ENCODE measurements around the gene KANK2. TPM values are rescaled to one million over a fixed set of nuclear protein-coding genes. Genes with fewer than 3 reads are reported as not detected.

Gene KANK2
- total and polyA plus RNA-seq, 2 of the 13 experiments (the other 11 are each of a cell fraction or from before 2014, with no cell fraction given): 5.7 to 12.9 TPM

DNA sequence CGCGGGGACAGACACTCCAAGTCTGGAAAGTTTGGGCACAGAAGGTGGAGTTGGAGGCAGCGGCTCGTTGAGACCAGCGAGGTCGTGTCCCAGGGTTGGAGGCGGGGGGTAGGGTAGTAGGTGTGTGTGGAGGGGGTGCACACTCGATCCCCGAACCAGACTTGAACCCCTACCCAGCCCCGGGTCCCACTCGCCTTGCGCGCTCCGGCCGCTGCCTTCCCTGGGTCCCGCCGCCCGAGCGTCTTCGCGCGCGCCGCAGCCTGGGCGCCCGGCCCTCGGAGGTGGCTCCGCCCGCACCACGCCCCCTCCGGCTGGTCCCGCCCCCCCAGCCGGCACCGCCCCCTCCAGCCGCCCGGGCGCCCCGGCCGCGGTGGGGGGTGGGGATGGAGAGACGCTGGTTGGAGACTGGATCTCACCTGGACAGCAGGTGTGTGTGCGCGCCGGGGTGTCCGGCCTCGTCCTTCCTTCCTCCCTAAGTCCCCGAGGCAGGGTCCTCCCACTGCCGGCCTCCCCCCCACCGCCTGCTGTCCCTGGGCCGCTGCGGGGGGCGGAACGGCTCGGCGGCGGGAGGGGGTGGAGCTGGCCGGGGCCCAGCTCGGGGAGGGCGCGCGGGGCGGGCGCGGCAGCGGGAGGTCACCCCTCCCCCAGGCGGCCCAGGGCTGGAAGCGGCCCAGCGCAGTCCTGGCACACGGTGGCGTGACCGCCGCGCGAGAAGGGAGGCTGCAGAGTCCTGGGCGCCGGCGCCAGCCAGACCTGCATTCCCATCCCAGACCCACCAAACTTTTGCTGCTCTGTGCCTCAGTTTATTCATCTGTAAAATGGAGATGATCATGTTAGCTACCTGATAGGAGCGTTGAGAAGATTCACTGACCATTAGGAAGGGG is at the start of gene KANK2 (continued):
- peak; percentile 47; the same call in 1 of the 2 replicates for TF ChIP-seq BHLHE40 (IDR thresholded peaks at IDR 0.05; ENCODE audit: low read length)
- TF ChIP-seq NFE2 (CRISPR knock-in tag; IDR thresholded peaks at IDR 0.05): no peak
- TF ChIP-seq KAT2B (IDR thresholded peaks at IDR 0.05; ENCODE audit: borderline replicate concordance, low read depth, low read length): no peak
- TF ChIP-seq, protein P1, sequence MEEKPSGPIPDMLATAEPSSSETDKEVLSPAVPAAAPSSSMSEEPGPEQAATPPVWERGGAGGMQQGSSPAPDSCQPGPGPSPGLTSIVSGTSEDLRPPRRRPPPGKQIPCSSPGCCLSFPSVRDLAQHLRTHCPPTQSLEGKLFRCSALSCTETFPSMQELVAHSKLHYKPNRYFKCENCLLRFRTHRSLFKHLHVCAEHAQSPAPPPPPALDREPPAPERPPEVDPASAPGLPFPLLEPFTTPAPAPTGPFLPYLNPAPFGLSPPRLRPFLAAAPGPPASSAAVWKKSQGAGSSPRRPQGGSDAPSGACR (CRISPR knock-in tag; IDR thresholded peaks at IDR 0.05): 0 out of 2 replicates have a peak, but pooled peaks have one; percentile 37
- TF ChIP-seq ZKSCAN8 (CRISPR knock-in tag; IDR thresholded peaks at IDR 0.05; ENCODE audit: borderline replicate concordance): peak; percentile 24; the same call in 1 of the 2 replicates
- 0 out of 2 replicates have a peak, but pooled peaks have one; percentile 53 for TF ChIP-seq NFKBIZ (CRISPR knock-in tag; IDR thresholded peaks at IDR 0.05)
- peak; percentile 93 for TF ChIP-seq ZNF263 (CRISPR knock-in tag; IDR thresholded peaks at IDR 0.05)
- TF ChIP-seq, protein P2, sequence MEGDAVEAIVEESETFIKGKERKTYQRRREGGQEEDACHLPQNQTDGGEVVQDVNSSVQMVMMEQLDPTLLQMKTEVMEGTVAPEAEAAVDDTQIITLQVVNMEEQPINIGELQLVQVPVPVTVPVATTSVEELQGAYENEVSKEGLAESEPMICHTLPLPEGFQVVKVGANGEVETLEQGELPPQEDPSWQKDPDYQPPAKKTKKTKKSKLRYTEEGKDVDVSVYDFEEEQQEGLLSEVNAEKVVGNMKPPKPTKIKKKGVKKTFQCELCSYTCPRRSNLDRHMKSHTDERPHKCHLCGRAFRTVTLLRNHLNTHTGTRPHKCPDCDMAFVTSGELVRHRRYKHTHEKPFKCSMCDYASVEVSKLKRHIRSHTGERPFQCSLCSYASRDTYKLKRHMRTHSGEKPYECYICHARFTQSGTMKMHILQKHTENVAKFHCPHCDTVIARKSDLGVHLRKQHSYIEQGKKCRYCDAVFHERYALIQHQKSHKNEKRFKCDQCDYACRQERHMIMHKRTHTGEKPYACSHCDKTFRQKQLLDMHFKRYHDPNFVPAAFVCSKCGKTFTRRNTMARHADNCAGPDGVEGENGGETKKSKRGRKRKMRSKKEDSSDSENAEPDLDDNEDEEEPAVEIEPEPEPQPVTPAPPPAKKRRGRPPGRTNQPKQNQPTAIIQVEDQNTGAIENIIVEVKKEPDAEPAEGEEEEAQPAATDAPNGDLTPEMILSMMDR (CRISPR knock-in tag; IDR thresholded peaks at IDR 0.05): peak; percentile 60
- 0 out of 2 replicates have a peak, but pooled peaks have one; percentile 10 for TF ChIP-seq ZNF788 (CRISPR knock-in tag; IDR thresholded peaks at IDR 0.05; ENCODE audit: borderline replicate concordance)
- 0 out of 2 replicates have a peak, but pooled peaks have one; percentile 45 for TF ChIP-seq ETV6 (CRISPR knock-in tag; conservative IDR thresholded peaks at IDR 0.05)
- TF ChIP-seq ZNF234 (CRISPR knock-in tag; conservative IDR thresholded peaks at IDR 0.05): 0 out of 2 replicates have a peak, but pooled peaks have one; percentile 65
- no peak for TF ChIP-seq SRSF9 (IDR thresholded peaks at IDR 0.05; ENCODE audit: borderline replicate concordance, insufficient read depth, low read depth, low read length, poor library complexity, severe bottlenecking)
- TF ChIP-seq ZFP1 (CRISPR knock-in tag; IDR thresholded peaks at IDR 0.05): 0 out of 2 replicates have a peak, but pooled peaks have one; percentile 43
- peak; percentile 38; the same call in 1 of the 2 replicates for TF ChIP-seq ZNF331 (CRISPR knock-in tag; IDR thresholded peaks at IDR 0.05)
- peak; percentile 77 for TF ChIP-seq POLR2G (IDR thresholded peaks at IDR 0.05; ENCODE audit: low read depth, low read length)
- TF ChIP-seq CBFB (CRISPR knock-in tag; IDR thresholded peaks at IDR 0.05): 0 out of 2 replicates have a peak, but pooled peaks have one; percentile 15
- 0 out of 2 replicates have a peak, but pooled peaks have one; percentile 49 for TF ChIP-seq ZC3H13 (CRISPR knock-in tag; IDR thresholded peaks at IDR 0.05)
- no peak for TF ChIP-seq ZNF879 (CRISPR knock-in tag; IDR thresholded peaks at IDR 0.05)
- TF ChIP-seq ZSCAN12 (CRISPR knock-in tag; IDR thresholded peaks at IDR 0.05): no peak
- peak; percentile 94 for TF ChIP-seq ZNF121 (CRISPR knock-in tag; IDR thresholded peaks at IDR 0.05)
- peak; percentile 52; the same call in 1 of the 2 replicates for TF ChIP-seq HOXA3 (CRISPR knock-in tag; IDR thresholded peaks at IDR 0.05)
- TF ChIP-seq ZNF629 (CRISPR knock-in tag; conservative IDR thresholded peaks at IDR 0.05): peak; percentile 98
- no peak for TF ChIP-seq ZFP41 (CRISPR knock-in tag; IDR thresholded peaks at IDR 0.05; ENCODE audit: borderline replicate concordance)
- TF ChIP-seq XRCC5 (optimal IDR thresholded peaks at IDR 0.05; ENCODE audit: low read length): peak; percentile 50
- no peak for TF ChIP-seq CC2D1A (CRISPR knock-in tag; IDR thresholded peaks at IDR 0.05)
- 0 out of 2 replicates have a peak, but pooled peaks have one; percentile 4 for TF ChIP-seq SOX13 (IDR thresholded peaks at IDR 0.05)
- peak in 1 of 2 experiments; percentile 42; a peak in 1 of 4 replicates for TF ChIP-seq SOX13 (CRISPR knock-in tag; conservative IDR thresholded peaks at IDR 0.05 in 1 of 2, IDR thresholded peaks at IDR 0.05 in 1 of 2)
- TF ChIP-seq ZBTB38 (CRISPR knock-in tag; IDR thresholded peaks at IDR 0.05): no peak

Data from HepG2 (cell line).